ENCODE data around the gene MIPOL1.
"Not testable (repeated sequence)": the region's sequence is repeated elsewhere in the genome, so short reads cannot be mapped to it uniquely, and the experiment has no call there.

Gene MIPOL1

GRCh38 chr14:37443461-37443860 is 245.7 kb downstream of the MIPOL1 start:
- DNase-seq (ENCODE audit: low read depth in 2 of 3, low spot score in 1 of 3): no peak

DNA sequence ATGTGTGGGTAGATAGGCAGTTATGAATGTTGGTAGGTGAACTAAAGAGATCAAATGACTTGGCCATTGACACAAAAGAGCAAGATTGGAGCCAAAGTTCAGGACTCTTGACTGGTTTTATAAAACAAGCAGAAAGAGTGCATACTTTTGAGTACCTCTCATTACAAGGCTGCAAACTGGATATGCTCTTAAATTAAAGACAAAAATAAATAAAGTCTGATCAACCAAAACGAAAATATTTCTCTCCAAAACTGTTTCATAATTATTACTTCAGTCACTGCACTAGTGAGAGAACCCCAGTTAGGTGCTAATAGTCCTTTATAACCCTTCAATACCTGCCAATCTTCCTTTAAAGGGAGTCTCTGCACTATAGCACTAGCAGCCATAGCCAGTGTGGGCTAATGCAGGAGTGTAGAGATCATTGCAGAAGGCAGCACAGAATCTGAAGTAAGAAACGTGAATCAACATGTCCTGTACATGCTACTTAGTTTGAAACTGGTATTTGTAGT is 250.2 kb downstream of the MIPOL1 start:
- DNase-seq (ENCODE audit: low read depth in 2 of 3, low spot score in 1 of 3): no peak

GRCh38 chr14:37452323-37452722 is 254.6 kb downstream of the MIPOL1 start:
- DNase-seq (ENCODE audit: low read depth in 2 of 3, low spot score in 1 of 3): no peak

- no peak for DNase-seq (ENCODE audit: low read depth in 2 of 3, low spot score in 1 of 3)
Observed at GRCh38 chr14:37453985-37454384, 256.2 kb downstream of the MIPOL1 start.

- no peak for DNase-seq (ENCODE audit: low read depth in 2 of 3, low spot score in 1 of 3)
Observed at GRCh38 chr14:37457334-37457733, 259.6 kb downstream of the MIPOL1 start.

DNA sequence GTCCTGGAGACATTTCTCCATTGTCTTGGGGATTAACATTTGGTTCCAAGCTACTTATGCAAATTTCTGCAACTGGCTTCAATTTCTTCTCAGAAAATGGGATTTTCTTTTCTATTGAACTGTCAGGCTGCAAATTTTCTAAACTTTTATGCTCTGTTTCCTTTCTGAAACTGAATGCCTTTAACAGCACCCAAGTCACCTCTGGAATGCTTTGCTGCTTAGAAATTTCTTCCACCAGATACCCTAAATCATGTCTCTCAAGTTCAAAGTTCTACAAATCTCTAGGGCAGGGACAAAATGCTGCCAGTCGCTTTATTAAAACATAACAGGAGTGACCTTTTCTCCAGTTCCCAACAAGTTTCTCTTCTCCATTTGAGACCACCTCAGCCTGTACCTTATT is 264.7 kb downstream of the MIPOL1 start:
- DNase-seq (ENCODE audit: low read depth in 2 of 3, low spot score in 1 of 3): not testable (repeated sequence)

GRCh38 chr14:37464192-37464858 is 266.6 kb downstream of the MIPOL1 start:
- no peak for DNase-seq (ENCODE audit: low read depth in 2 of 3, low spot score in 1 of 3)

DNA sequence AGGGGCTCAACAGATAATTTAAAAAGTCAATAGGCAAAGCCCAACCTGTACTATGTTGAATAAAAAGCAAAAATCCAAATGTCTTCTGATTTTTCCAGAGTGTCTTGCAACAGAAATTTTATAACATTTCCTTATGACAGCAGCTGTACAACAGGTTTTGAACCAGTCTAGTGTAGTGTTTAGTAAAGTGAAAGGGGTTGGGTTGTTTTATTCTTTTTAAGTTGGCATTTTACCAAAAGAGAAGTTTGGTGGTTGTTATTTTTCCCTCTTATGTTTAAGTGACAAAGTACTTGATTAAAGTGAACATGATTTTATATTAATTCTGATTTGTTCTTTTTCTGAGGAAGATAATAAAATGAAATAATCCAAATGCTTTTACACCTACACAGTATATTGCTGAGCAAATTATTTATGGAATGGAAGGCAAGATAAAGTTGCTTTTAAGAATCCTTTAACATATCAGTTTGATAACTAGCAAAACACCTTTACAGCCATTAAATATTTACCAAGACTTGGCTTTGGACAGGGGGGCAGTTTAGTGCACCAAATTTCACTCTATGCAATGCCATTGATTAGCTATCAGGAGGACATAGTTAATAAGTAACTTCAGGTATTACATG is 268.4 kb downstream of the MIPOL1 start:
- DNase-seq (ENCODE audit: low read depth in 2 of 3, low spot score in 1 of 3): no peak

GRCh38 chr14:37466623-37467088 is 268.9 kb downstream of the MIPOL1 start:
- no peak for DNase-seq (ENCODE audit: low read depth in 2 of 3, low spot score in 1 of 3)

DNA sequence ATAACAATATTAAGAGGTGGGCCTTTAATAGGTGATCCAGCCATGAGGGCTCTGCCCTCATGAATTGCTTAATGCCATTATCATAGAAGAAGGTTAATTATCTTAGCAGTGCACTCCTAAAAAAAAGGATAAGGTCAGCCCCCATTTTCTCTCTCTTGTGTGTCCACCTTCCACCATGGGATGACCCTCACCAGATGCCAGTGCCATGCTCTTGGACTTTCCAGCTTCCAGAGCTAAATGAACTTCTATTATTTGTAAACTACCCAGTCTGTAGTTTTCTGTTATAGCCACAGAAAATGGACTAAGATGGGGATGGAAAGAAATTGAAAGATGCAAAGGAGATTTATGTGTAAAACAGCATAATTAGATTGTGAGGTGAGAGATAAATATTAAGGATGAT is 271.9 kb downstream of the MIPOL1 start:
- no peak for DNase-seq (ENCODE audit: low read depth in 2 of 3, low spot score in 1 of 3)

DNA sequence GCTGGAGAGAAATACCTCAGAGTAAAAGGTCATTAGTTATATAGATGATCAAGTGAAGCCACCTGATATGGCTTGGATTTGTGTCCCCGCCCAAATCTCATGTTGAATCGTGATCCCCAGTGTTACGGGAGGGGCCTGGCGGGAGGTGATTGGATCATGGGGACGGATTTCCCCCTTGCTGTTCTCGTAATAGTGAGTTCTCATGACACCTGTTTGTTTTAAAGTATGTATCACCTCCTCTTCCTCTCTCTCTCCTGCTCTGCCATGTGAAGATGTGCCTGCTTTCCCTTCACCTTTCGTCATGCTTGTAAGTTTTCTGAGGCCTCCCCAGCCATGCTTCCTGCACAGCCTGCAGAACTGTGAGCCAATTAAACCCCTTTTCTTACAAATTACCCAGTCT is 272.5 kb downstream of the MIPOL1 start:
- DNase-seq (ENCODE audit: low read depth in 2 of 3, low spot score in 1 of 3): no peak

DNA sequence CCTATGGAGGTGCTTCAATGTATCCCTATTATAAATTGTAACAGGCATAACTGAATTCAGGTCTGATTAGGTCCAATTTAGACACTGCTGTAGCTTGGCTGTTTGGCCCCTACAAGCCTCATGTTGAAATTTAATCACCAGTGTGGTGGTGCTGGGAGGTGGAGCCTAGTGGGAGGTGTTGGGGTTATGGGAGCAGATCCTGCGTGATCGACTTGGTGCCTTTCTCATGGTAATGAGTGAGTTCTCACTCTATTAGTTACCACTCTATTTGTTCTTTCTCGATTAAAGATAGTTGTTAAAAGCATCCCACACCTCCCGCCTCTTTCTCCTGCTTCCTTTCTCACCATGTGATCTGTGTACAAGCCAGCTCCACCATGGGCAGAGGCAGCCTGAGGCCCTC is 275.2 kb downstream of the MIPOL1 start:
- DNase-seq (ENCODE audit: low read depth in 2 of 3, low spot score in 1 of 3): no peak

DNA sequence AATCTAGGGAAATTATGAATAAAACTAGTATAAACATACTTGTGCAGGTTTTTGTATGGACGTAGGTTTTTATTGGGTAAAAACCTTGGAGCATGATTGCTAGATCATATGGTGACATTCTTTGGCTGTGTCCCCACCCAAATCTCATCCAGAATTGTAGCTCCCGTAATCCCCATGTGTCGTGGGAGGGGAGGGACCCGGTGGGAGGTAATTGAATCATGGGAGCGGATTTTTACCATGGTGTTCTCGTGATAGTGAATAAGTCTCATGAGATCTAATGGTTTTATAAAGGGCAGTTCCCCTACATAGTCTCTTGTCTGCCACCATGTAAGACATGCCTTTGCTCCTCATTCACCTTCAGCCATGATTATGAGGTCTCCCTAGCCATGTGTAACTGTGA is 276.5 kb downstream of the MIPOL1 start:
- DNase-seq (ENCODE audit: low read depth in 2 of 3, low spot score in 1 of 3): no peak

DNA sequence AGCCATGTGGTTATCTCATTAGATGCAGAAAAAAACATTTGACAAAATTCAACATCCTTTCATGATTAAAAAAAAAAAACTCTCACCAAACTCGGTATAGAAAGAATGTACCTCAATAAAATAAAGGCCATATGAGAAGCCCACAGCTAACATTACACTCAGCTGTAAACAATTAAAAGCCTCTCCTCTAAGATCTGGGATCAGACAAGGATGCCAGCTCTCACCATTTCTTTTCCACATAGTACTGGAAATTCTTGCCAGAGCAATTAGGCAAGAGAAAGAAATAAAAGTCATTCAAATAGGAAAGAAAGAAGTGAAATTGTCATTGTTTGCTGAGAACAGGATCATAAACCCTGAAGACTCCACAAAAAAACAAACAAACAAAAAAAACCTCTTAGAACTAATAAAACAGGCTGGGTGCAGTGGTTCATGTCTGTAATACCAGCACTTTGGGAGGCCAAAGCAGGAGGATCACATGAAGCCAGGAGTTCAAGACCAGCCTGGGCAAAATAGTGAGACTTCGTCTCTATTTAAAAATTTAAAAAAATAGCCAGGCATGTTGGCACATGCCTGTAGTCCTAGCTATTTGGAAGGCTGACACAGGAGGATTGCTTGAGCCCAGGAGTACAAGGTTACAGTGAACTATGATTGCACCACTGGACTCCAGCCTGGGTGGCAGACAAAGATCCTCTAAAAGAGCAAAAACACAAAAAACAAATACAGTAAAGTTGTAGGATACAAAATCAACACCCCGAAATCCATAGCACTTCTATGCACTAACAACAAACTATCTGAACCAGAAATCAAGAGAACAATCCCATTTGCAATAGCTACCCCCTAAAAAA is 282.9 kb downstream of the MIPOL1 start:
- no peak for DNase-seq (ENCODE audit: low read depth in 2 of 3, low spot score in 1 of 3)

GRCh38 chr14:37482428-37482827 is 284.7 kb downstream of the MIPOL1 start:
- DNase-seq (ENCODE audit: low read depth in 2 of 3, low spot score in 1 of 3): no peak

- no peak for DNase-seq (ENCODE audit: low read depth in 2 of 3, low spot score in 1 of 3)
Observed at GRCh38 chr14:37483672-37484071, 285.9 kb downstream of the MIPOL1 start.

DNA sequence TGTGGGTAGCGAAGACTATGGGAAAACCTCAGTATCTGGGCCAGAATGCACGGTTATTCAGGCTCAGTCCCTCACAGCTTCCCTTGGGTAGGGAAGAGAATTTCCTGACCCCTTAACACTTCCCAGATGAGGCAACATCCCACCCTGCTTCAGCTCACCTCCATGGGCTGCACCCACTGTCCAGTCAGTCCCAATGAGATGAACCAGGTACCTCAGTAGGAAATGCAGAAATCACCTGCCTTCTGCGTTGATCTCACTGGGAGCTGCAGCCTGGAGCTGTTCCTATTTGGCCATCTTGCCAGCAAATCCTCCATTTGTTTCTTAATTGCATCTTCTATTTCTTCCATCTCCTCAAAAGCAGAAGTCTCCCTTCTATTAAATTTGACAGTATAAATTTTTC is 292.9 kb downstream of the MIPOL1 start:
- DNase-seq (ENCODE audit: low read depth in 2 of 3, low spot score in 1 of 3): no peak

- no peak for DNase-seq (ENCODE audit: low read depth in 2 of 3, low spot score in 1 of 3)
Observed at GRCh38 chr14:37491076-37491475, 293.3 kb downstream of the MIPOL1 start.

DNA sequence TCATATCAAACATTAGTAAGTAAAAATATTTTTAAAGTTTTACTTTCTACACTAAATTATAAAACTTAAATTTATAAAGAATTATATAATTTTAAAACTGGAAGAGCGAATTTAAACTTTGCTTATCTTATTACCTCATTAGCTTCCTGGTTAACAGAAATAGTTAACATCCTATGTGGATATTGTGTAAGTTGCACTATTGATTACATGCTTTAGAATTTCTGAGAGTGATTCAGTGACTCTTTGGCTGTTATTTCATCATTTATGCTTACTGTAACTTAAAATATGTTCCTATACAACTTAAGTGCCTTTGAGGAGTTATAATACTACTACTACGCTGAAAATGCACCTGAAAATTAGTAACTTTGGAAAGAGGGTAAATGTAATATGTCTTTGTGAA is 295.9 kb downstream of the MIPOL1 start:
- DNase-seq (ENCODE audit: low read depth in 2 of 3, low spot score in 1 of 3): no peak

- no peak for DNase-seq (ENCODE audit: low read depth in 2 of 3, low spot score in 1 of 3)
Observed at GRCh38 chr14:37497422-37497821, 299.7 kb downstream of the MIPOL1 start.

DNA sequence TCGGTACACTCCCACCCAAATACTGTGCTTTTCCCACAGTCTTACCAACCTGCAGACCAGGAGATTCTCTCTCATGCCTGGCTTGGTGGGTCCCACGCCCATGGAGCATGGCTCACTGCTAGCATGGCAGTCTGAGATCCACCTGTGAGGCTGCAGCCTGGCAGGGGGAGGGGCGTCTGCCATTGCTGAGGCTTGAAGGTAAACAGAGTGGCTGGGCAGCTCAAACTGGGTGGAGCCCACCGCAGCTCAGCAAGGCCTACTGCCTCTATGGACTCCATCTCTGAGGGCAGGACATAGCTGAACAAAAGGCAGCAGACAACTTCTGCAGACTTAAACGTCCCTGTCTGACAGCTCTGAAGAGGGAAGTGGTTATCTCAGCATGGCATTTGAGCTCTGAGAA is 304.1 kb downstream of the MIPOL1 start:
- DNase-seq (ENCODE audit: low read depth in 2 of 3, low spot score in 1 of 3): no peak

DNA sequence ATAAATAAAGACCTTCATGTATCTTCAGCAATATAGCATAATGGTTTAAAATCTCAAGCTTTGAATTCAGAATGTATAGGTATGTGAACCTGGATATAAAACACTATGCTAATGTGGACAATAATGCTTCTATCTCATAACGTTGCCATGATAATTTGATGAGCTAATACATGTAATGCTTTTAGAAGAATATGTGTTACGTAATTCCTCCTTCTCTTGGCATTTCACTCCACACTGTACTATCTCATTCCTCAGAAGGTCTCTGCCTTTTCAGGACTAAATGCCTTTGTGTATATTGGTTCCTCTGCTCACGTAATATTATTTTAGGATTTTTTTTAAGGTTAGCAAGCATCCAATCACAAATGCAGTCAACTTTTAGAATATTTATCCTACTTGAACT is 310.8 kb downstream of the MIPOL1 start:
- no peak for DNase-seq (ENCODE audit: low read depth in 2 of 3, low spot score in 1 of 3)

Measured in stimulated activated CD4-positive, alpha-beta T cell treated with anti-CD3 and anti-CD28 coated beads, Interleukin-12 subunit alpha, Interleukin-12 subunit beta, amount 100 ng/mL, for 48 hours (primary cell).